Dermis blood vessel endothelial cell (primary cell): ENCODE results near the gene OSER1. TPM values are rescaled to one million over a fixed set of nuclear protein-coding genes. Genes with fewer than 3 reads are reported as not detected.

Experiments
- DNase-seq: peaks from one replicate; pipeline ENCODE4 v3.0.0; 2010
- total RNA-seq: library from RNA; depleted of rRNA; stranded (reverse); fragments of >200 nt; gene quantifications from 2 replicates; pipeline ENCODE4 v1.2.3, GENCODE V29; 2014

OSER1 gene
- total RNA-seq, 1 donor from 2014 or later, result 55.6 TPM

DNA sequence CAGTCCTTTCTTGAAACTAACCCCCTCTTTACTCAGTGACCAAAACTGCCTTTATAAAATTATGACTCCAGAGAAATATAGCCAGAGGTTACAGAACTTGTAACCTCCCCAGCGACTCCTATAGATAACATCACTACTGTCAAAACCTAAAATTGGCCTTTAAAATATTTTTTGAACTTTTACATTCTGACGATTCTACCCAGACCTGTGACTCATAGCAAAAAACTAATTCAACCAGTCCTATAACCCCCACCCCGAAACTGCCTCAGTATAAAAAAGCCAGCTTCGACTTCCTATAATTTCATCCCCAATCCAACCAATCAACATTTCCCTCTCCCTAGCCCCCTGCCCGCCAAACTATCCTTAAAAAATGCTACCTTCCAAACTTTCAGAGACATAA is 37.5 kb downstream of the OSER1 start:
- DNase-seq, result no peak

DNA sequence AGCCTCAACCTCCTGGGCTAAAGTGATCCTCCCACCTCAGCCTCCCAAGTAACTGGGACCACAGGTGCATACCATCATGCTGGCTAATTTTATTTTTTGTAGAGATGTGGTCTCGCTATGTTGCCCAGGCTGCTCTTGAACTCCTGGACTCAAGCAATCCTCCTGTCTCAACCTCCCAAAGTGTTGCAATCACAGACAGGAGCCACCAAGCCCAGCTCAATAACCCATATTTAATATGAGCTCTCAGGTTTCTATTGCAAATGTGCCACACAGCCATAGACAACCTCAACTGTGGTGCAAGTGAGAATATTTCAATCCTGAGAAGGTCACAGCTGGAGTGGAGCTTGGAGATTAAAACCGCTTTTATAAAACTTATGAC is 38.0 kb downstream of the OSER1 start:
- DNase-seq, result no peak

DNA sequence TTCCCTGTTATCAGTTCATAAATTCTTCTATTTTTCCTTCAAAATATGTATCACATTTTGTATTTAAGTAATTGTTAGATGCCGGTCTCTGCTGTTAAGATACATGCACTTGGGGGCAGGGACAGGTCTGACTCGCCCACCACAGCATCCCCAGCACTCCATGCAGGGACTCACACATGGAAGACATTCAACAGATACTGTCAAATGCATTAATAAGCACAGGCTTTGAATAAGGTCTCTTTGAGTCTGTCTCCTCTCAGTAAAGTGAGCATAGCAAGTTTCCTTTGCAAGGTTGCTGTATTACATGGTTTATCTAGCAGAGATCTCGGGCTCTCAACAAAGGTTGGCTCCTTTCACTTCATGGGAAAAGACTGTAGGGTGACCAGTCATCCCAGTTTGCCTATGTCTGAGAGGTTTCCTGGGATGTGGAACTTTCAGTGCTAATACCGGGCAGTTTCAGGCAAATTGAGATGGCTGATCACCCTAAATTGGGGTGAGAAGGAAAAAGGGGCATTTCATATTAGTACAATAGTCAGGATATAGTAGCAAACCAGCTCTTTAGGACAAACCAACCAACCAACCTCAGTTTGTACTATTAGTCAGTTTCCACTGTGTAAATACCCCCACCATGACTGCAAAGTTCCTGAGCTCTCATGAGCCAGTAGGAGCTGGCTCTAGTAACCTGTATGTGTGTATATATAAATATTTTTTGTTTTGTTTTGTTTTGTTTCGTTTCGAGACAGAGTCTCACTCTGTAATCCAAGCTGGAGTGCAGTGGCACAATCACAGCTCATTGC is 38.6 kb downstream of the OSER1 start:
- no peak for DNase-seq

DNA sequence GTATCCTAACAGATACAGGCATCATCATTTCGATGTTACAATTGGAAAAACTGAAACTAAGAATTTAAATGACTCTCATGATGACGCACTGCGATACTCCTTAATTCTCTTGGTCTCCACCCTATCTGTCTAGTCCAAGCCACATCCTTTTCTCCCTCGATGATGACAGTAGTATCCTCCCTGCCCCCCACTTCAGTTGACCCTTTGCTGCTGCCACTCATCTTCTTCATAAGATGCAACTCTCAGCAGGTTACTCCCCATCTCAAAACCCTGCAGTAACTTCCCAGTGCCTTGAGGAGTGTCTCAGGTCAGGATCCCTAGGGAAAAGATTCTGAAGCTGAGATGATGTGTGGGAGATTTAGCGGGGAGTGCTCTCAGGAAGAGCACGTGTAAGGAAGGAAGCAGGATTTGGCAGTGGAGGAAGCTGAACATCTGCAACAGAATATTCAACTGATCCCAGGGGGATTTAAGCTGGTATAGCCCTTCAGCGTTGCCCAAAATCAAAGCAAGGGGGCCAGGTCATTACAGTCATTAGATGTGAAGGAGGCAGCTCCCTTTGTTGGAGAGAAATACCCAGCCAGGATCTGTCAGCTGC is 39.7 kb downstream of the OSER1 start:
- DNase-seq, result no peak

DNA sequence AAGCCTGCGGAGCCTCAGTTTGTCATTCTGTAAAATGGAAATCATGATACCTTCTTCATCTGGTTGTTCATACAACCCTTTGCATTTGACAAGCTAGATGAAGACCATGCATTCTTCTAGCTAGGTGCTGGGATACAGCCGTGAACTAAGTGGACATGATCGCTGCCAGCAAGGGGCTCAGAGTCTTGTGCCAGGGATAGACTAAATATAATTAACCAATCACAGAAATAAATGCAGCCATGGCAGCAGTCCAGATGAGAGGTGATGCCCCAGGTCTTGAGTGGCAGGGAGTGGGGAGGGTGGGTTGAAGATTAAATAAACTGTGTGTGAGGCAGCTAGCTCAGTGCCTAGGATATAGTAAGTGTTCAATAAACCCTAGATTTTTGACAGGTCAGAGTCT is 42.8 kb downstream of the OSER1 start:
- DNase-seq, result no peak

DNA sequence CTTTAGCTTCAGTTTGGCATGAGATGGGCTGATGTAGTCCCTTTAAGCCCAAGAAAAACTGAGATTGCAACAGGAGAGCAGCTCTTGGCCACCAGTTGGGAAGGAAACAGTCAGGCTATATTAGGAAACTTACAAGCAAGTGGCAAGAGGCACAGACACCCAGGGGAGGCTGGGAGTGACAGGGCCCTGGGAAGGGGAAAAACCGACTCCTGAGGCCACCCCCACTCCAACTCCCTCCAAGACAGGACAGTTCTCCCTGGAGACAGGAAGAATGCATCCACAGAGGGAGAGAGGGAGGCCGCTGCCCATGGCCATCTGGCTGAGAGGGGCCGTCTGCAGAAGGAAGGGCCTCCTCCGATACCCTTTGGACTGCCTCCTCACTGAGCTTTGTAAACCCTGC is 44.1 kb downstream of the OSER1 start:
- DNase-seq, result no peak

DNA sequence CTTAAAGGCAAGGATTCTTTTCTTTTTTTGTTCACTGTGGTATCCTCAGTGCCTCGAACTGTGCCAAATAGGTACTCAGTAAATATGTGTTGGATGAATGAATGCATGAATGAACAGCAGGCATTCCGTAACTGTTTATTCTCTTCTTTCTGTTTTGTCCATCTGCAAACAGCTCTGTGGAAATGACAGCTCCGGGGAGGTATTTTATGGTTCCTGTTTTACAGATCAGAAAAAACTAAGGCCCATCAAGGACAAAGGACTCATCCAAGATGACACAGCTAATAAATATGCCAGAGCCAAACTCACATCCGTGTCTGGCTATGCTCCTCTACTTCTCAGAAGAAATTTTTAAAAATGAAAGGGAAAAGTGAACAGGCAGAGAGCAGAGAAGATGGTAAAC is 44.6 kb downstream of the OSER1 start:
- peak; percentile 23 for DNase-seq

DNA sequence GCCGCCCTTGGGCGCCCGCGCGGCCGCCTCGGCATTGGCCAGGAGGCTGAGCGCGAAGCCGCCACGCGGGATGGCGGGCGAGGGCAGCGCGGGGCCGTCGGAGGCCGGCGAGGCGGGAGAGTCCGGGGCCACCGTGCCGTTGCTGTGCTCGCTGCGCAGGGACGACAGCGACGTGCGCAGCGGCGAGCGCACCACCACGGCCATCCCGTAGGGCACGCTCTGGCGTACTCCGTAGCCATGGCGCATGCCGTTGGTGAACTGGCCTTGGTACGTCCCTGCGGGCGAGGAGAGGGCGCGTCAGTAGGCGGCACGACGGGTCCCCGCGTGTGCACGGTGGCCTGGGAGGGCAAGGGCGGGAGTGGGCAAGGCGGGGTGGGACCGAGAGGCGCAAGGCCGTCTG is 50.4 kb downstream of the OSER1 start:
- DNase-seq, result no peak

DNA sequence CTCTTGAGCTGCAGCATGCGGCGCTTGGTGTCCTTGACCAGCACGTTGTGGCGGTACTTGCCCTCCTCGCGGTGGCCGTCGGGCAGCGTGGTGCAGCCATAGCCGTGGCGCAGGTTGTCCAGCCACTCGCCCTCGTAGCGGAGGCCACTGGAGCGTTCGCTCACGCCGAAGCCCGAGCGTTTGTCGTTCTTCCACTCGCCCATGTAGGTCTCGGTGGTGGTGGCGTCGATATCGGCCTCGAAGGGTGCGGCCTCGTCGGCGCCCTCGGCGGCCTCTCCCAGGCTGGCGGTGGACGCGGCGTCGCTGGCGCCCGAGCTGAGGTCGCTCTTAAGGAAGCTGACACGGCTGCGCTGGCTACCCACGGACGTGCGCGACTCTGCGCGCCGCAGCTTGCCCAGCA is 50.9 kb downstream of the OSER1 start:
- no peak for DNase-seq

DNA sequence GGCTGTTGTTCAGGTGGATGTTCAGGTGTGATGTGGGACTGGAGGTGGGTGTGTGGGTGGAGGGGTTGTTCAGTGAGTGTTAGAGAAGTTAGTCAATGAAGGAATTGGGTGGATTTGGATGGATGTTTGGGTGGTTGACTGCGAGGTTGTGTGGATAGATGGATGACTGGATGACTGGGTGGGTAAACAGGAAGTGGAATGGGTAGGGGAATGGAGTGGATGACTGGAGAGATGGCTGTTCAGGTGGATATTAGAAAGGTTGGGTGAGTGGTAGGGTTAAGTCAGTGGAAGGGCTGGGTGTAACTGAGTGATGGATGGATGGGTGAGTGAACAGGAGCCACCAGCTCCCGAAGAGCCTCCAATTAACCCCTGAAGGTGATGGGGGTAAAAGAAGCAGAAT is 51.4 kb downstream of the OSER1 start:
- DNase-seq, result no peak

DNA sequence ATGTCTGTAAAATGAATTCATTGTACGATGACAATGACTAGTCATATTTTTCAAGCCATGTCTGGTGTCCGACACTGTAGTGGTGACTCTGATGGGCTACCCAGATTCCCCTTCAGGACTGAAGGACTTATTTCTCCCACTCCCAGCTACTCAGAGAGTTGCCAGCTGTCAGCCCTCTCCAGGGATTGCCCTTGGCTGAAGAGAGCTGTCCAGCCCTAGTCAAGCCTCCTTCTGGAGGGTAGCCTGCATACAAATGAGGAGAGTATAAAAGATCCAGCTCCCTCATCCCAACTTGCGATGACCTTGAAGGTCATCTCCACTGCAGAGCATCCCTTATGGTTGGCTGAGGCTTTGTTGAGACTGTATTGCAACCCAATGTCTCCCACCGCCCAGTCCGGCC is 53.5 kb downstream of the OSER1 start:
- no peak for DNase-seq

DNA sequence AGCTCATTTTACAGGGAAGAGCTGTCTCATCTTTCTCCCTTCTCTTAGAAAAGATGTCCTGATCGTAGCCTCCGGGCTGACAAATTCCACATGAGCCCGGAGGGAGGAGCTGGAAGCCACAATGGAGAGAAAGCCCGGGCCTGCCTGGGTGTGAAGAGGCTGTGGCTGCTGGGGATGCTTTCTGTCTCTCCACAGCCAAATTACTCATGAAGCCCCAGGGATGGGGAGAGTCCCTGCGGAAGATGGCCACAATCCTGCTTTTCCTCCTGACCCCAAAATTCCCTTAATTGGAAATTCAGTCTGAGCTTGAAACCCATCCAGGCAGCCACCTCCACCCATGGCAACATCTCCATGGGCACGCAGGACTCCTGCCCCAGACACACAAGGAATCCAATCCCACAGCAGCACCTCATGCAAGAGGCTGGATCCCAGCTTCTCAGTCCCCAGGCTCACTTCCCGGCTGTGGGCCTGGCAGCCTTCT is 56.0 kb downstream of the OSER1 start:
- no peak for DNase-seq

DNA sequence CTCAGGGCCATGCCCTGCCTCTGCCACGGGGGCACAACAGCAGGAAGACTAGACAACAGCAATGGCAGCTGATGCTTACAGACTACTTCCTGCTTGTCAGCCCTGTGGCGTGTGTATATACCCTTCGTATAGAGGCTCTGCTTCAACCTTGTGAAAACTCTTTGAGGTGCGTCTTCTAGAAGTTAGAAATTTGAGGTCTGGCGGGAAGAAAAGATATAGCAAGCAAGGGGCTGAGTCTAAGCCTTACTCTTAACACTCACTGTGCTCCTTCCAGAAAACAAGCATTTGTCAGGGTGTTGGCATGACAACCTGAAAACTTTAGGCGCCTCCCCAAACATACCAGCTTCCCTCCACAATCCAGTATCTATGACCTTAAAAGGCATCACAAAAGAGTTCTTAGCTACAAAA is 56.9 kb downstream of the OSER1 start:
- DNase-seq, result no peak

DNA sequence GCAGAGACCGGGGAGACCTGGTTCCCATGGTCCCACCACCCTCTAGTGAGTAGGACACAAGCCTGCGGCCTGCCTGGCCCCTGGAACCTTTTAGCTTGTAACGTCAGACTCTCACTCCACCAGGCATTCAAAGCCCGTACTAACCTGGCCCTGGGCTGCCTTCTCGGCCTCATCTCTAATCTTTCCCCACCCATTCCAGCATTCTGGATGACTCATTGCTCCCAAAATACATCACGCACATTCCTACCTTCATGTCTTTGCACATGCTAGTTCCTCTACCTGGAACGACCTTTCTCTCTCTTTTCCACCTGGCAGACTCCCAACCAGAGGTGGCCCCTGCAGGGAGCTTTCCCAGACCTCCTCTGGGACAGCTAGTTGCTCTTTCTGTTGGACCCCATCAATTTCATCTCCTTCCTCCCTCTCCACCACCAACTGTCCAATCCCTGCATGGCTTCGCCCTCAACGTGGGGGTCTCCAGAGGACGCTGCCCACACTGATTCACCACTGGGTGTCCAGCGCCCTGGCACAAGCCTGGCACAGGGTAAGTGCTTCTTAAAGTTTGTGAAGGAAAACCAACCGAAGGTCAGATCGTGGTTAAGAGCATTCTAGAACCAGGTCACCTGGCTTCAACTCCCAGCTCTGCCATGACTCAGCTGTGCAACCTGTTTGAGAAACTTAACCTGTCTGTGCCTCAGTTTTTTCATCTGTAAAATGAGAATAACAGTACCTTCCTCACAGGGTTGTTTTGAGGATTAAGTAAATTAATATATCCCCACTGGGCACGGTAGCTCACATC is 58.8 kb downstream of the OSER1 start:
- DNase-seq, result no peak

DNA sequence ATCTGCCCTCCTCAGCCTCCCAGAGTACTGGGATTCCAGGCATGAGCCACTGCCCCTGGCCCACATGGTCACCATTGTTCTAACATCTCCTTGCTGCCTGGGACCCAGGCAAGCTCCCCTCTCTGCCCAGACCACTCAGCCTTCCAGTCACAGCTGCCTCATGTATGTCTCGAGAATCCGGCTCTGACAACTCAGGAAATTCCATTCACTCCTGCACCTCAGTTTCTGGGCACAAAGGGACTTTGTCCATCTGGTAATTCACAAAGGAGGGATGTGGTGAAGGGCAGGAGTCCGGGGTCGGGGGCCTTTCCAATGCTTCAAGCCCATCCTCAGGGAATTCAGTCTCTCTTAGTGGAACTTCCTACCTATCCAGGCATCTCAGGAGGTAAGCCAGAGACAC is 64.3 kb downstream of the OSER1 start:
- DNase-seq, result no peak

Other genes with a start within 250 kb of the OSER1 start
- gene JPH2, start 23.6 kb downstream of the OSER1 start, total RNA-seq, result 0.09 and 0.17 TPM in 2 replicates
- gene GDAP1L1, start 36.5 kb upstream of the OSER1 start, total RNA-seq, result not detected in 2 replicates
- gene FITM2, start 100.4 kb upstream of the OSER1 start, total RNA-seq, result 7.5 and 9.1 TPM in 2 replicates
- not detected in 2 replicates for gene R3HDML, start 126.3 kb upstream of the OSER1 start, total RNA-seq
- gene HNF4A, start 144.9 kb upstream of the OSER1 start, total RNA-seq, result not detected in 2 replicates